Measurements from ENCODE around the gene HARBI1. TPM values are rescaled to one million over a fixed set of nuclear protein-coding genes. Genes with fewer than 3 reads are reported as not detected.

Gene HARBI1, protein sequence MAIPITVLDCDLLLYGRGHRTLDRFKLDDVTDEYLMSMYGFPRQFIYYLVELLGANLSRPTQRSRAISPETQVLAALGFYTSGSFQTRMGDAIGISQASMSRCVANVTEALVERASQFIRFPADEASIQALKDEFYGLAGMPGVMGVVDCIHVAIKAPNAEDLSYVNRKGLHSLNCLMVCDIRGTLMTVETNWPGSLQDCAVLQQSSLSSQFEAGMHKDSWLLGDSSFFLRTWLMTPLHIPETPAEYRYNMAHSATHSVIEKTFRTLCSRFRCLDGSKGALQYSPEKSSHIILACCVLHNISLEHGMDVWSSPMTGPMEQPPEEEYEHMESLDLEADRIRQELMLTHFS
- 4.8 and 5.6 TPM in 2 replicates for total RNA-seq

DNA sequence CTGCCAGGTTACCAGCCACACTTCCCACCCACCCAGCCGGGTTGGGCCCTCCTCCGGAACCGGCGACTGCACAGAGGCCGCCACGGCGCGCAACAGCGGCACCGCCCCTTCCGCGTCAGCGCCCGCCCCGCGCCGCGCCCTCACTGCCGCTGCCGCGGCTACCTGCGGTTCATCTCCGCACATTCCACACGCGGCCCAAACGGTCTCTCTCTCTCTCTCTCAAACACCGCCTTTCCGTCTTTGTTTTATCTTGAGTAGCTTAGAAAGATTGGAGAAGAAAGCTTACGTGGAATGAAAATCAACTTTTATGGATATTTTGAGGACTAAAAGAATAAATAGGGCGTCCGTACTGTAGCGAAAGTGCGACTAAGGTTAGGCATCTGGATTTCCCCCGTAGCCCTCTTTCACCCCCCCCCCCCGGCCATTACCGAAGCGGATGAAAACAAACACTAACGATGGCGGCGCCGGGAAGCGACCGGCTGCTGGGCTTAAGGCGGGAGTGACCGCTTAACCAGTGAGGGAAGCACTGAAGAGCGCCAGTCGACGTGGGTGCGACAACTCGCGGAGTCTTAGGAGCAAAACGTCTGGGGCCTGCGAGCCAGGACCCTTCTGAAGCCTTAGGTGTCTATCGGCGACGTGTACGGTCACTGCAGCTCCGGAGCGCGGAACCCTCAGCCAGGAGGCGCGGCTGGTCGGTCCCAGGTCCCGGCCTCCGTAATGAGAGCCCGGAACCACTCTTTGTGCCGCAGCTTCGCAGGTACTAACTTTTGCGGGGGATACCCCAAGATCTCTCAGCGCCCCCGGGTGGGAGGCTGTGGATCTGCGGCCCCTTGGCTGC lies at the start of gene HARBI1, which contains the start of gene ATG13:
HARBI1 (minus strand) TSS at position 94 of the 838 bp plus-strand sequence. CDS start 990 bp downstream, outside the sequence.
ATG13 (plus strand) TSS at position 420 of the 838 bp plus-strand sequence. CDS start 26,739 bp downstream, outside the sequence.
- peak; percentile 89 for DNase-seq (ENCODE audit: low read depth)
- peak within 1 kb of the TSS; percentile 100 for H3K4me3 ChIP-seq (ENCODE audit: low read depth, low read length)
- TF ChIP-seq, protein P1, sequence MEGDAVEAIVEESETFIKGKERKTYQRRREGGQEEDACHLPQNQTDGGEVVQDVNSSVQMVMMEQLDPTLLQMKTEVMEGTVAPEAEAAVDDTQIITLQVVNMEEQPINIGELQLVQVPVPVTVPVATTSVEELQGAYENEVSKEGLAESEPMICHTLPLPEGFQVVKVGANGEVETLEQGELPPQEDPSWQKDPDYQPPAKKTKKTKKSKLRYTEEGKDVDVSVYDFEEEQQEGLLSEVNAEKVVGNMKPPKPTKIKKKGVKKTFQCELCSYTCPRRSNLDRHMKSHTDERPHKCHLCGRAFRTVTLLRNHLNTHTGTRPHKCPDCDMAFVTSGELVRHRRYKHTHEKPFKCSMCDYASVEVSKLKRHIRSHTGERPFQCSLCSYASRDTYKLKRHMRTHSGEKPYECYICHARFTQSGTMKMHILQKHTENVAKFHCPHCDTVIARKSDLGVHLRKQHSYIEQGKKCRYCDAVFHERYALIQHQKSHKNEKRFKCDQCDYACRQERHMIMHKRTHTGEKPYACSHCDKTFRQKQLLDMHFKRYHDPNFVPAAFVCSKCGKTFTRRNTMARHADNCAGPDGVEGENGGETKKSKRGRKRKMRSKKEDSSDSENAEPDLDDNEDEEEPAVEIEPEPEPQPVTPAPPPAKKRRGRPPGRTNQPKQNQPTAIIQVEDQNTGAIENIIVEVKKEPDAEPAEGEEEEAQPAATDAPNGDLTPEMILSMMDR (IDR thresholded peaks at IDR 0.05; ENCODE audit: insufficient read depth, low read depth, low read length): peak; percentile 90

- no peak for DNase-seq (ENCODE audit: low read depth)
- TF ChIP-seq, protein P1 (IDR thresholded peaks at IDR 0.05; ENCODE audit: insufficient read depth, low read depth, low read length): no peak
- H3K4me3 ChIP-seq (ENCODE audit: low read depth, low read length): no peak overlapping the region
These were observed 49.5 kb upstream of the HARBI1 start for GRCh38 chr11:46666516-46666915.

GRCh38 chr11:46665356-46665755 lies 48.3 kb upstream of the HARBI1 start:
- TF ChIP-seq, protein P1 (IDR thresholded peaks at IDR 0.05; ENCODE audit: insufficient read depth, low read depth, low read length): no peak
- DNase-seq (ENCODE audit: low read depth): no peak
- H3K4me3 ChIP-seq (ENCODE audit: low read depth, low read length): no peak overlapping the region

DNA sequence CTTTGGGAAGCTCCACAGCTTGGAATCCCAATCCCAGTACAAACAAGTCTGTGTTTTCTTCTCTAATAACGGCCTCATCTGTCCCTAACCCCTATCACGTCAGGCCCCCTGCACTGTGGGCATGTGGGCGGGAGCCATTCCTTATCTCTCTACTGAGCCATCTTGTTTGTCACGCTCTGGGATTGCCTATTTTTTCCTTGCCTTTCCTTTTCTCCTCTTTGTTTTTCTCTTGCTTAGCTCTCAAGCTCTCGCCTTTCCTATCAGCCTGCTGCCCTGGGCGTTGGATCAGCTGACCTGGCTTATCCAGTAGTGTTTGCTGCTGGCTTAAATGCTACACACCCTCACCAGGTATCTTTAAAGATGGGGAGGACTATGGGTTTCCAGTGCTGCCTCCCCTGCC lies 47.6 kb upstream of the HARBI1 start:
- DNase-seq (ENCODE audit: low read depth): no peak
- TF ChIP-seq, protein P1 (IDR thresholded peaks at IDR 0.05; ENCODE audit: insufficient read depth, low read depth, low read length): no peak
- no peak overlapping the region for H3K4me3 ChIP-seq (ENCODE audit: low read depth, low read length)

DNA sequence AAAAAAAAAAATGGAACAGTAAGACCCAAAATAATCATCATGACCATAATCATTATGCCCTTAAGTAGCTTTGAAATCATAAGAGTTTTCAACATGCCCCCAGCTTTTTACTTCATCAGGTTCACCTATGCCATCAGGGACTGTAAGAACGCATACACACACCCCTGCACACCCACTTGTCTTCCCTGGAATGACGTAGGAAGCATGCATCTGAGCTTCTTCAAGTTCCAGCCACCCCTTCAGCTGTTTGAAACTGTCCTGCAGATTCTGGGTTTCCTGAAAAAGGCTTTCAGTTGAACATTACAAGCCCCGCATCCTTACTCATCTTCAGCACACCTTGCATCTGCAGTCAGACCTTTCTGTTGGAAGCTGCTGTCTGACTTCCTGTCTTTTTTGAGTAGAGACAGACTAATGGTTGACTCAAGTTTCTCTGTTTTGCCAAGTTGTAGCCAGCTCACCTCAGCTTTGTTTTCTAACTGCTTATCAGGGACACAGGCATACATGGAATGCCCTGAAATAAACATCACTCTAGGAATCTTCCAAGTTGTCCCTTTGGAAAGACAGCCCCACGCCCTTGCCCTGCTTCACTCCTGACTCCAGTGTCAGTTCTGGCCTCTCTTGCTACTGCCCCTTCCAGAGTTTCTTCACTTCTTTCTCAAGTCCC lies 46.4 kb upstream of the HARBI1 start:
- TF ChIP-seq, protein P1 (IDR thresholded peaks at IDR 0.05; ENCODE audit: insufficient read depth, low read depth, low read length): no peak
- H3K4me3 ChIP-seq (ENCODE audit: low read depth, low read length): no peak overlapping the region

GRCh38 chr11:46662366-46662765 lies 45.3 kb upstream of the HARBI1 start:
- DNase-seq (ENCODE audit: low read depth): no peak
- H3K4me3 ChIP-seq (ENCODE audit: low read depth, low read length): no peak overlapping the region
- TF ChIP-seq, protein P1 (IDR thresholded peaks at IDR 0.05; ENCODE audit: insufficient read depth, low read depth, low read length): no peak

More for the DNA sequence above, 46.4 kb upstream of the HARBI1 start:
- no peak for DNase-seq (ENCODE audit: low read depth)
